ENCODE results near the gene KLRC2.

DNA sequence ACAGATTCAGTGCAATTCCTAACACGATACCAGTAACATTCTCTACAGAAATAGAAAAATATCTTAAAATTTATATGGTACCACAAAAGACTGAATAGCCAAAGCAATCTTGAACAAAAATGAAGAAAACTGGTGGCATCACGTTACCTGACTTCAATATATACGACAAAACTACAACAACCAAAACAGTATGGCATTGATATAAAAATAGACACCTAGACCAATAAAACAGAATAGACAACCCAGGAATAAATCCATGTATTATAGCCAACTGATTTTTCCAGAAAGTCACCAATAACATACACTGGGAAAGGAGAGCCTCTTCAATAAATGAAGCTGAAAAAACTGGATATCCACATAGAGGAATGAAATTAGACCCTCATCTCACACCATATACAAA is 51.6 kb downstream of the KLRC2 start:
- TF ChIP-seq, protein P1, sequence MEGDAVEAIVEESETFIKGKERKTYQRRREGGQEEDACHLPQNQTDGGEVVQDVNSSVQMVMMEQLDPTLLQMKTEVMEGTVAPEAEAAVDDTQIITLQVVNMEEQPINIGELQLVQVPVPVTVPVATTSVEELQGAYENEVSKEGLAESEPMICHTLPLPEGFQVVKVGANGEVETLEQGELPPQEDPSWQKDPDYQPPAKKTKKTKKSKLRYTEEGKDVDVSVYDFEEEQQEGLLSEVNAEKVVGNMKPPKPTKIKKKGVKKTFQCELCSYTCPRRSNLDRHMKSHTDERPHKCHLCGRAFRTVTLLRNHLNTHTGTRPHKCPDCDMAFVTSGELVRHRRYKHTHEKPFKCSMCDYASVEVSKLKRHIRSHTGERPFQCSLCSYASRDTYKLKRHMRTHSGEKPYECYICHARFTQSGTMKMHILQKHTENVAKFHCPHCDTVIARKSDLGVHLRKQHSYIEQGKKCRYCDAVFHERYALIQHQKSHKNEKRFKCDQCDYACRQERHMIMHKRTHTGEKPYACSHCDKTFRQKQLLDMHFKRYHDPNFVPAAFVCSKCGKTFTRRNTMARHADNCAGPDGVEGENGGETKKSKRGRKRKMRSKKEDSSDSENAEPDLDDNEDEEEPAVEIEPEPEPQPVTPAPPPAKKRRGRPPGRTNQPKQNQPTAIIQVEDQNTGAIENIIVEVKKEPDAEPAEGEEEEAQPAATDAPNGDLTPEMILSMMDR (IDR thresholded peaks at IDR 0.05; ENCODE audit: low read depth, low read length), result no peak
- no peak for TF ChIP-seq EZH2phosphoT487 (IDR thresholded peaks at IDR 0.05; ENCODE audit: low read depth)
